KMS-11 (cell line): Measurements from ENCODE around the gene FAXC.

Experiments used
- H2AFZ ChIP-seq: fragments of 200-600 bp; sonication (generic); 2 replicates; pipeline ENCODE4 v1.6.1; 2016; ENCODE audit warnings: antibody characterized with exemption, mixed run types, low read depth
- H3K27ac ChIP-seq: fragments of 200-600 bp; sonication (generic); 2 replicates; pipeline ENCODE4 v1.6.1; 2016; ENCODE audit warnings: mild to moderate bottlenecking, mixed run types
- H3K27me3 ChIP-seq: fragments of 200-600 bp; sonication (generic); 2 replicates; pipeline ENCODE4 v1.6.1; 2017; ENCODE audit warnings: mild to moderate bottlenecking, low read depth, mixed run types, moderate library complexity; ENCODE audit not compliant: insufficient read depth
- H3K36me3 ChIP-seq: fragments of 200-600 bp; sonication (generic); 2 replicates; pipeline ENCODE4 v1.6.1; 2017; ENCODE audit warnings: mild to moderate bottlenecking, mixed run types; ENCODE audit not compliant: insufficient read depth
- H3K4me1 ChIP-seq: fragments of 200-600 bp; sonication (generic); 2 replicates; pipeline ENCODE4 v1.6.1; 2016; ENCODE audit warnings: mild to moderate bottlenecking, low read depth, mixed run types; ENCODE audit not compliant: poor library complexity, severe bottlenecking
- H3K4me2 ChIP-seq: fragments of 200-600 bp; sonication (generic); 2 replicates; pipeline ENCODE4 v1.7.0; 2016; ENCODE audit warnings: mild to moderate bottlenecking, mixed run types
- H3K4me3 ChIP-seq: fragments of 200-600 bp; sonication (generic); IDR thresholded peaks from 2 replicates; pipeline ENCODE4 v1.6.1; 2017; ENCODE audit warnings: low read depth, low read length, mixed read lengths; ENCODE audit not compliant: insufficient read depth
- H3K79me2 ChIP-seq: fragments of 200-600 bp; sonication (generic); 2 replicates; pipeline ENCODE4 v1.6.1; 2016; ENCODE audit warnings: low read depth, mixed run types; ENCODE audit not compliant: insufficient read depth
- H3K9ac ChIP-seq: fragments of 200-600 bp; sonication (generic); 2 replicates; pipeline ENCODE4 v1.6.1; 2016; ENCODE audit warnings: mild to moderate bottlenecking, mixed run types
- H4K20me1 ChIP-seq: fragments of 200-600 bp; sonication (generic); 2 replicates; pipeline ENCODE4 v1.6.1; 2016; ENCODE audit warnings: mild to moderate bottlenecking, mixed run types; ENCODE audit not compliant: insufficient read depth
- TF ChIP-seq, protein P1 (sequence below): fragments of 200-600 bp; sonication (generic); conservative IDR thresholded peaks from 2 replicates; pipeline ENCODE4 v1.6.1; 2017; ENCODE audit warnings: low read depth, mild to moderate bottlenecking, antibody characterized with exemption, low read length, moderate library complexity, mixed read lengths

Gene FAXC

DNA sequence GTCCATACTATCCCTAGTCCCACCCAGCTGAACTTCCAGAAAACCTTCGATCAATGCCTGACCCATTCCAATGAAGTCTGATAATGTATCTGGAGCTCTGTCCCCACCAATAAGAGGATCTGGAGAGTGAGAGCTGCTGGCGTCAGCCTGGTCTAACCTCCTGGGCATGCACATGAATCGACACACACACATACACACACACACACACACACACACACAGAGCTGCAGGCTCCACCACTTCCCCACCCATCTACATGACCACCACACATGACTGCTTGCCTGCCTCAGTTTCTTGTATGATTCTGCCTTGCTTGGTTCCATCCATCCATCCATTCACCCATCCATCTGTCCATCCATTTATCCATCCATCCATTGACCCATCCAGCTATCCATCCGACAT, 60.8 kb downstream of the FAXC start:
- Histone ChIP-seq H3K4me2 (no peak overlapping the region), H2AFZ (no peak overlapping the region), H3K27ac (no peak overlapping the region), H3K9ac (no peak overlapping the region), H3K79me2 (no peaks in the 10 kb centered on the region), H3K4me3 (no peak overlapping the region), H3K27me3 (no peaks in the 10 kb centered on the region), H4K20me1 (no peaks in the 10 kb centered on the region), H3K4me1 (no peaks in the 10 kb centered on the region), H3K36me3 (no peaks in the 10 kb centered on the region)
- TF ChIP-seq, protein P1, sequence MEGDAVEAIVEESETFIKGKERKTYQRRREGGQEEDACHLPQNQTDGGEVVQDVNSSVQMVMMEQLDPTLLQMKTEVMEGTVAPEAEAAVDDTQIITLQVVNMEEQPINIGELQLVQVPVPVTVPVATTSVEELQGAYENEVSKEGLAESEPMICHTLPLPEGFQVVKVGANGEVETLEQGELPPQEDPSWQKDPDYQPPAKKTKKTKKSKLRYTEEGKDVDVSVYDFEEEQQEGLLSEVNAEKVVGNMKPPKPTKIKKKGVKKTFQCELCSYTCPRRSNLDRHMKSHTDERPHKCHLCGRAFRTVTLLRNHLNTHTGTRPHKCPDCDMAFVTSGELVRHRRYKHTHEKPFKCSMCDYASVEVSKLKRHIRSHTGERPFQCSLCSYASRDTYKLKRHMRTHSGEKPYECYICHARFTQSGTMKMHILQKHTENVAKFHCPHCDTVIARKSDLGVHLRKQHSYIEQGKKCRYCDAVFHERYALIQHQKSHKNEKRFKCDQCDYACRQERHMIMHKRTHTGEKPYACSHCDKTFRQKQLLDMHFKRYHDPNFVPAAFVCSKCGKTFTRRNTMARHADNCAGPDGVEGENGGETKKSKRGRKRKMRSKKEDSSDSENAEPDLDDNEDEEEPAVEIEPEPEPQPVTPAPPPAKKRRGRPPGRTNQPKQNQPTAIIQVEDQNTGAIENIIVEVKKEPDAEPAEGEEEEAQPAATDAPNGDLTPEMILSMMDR = no peak

DNA sequence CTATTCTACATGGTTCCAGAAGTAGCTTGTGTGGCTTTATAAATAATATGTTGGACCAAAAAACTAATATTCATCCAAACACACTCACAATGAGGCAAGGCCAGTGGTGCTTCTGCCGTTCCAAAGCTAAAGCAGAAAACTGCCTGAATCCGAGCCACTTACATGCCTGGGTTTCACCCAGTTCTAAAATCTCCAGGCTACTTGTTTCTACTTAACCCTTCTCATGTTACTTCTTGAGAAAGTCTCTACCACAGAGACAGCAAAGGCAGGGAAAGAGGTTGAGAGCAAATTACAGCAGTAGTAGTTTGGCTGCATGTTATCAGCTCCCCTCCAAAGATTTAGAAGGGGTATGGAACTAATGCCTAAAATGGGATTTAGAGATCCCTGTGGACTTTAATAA, 62.0 kb downstream of the FAXC start:
- Histone ChIP-seq H3K9ac (no peak overlapping the region), H3K27ac (no peak overlapping the region), H4K20me1 (no peaks in the 10 kb centered on the region), H3K4me1 (no peaks in the 10 kb centered on the region), H3K27me3 (no peaks in the 10 kb centered on the region), H3K4me2 (no peak overlapping the region), H3K79me2 (no peaks in the 10 kb centered on the region), H3K36me3 (no peaks in the 10 kb centered on the region), H3K4me3 (no peak overlapping the region), H2AFZ (no peak overlapping the region)
- TF ChIP-seq, protein P1 = no peak

DNA sequence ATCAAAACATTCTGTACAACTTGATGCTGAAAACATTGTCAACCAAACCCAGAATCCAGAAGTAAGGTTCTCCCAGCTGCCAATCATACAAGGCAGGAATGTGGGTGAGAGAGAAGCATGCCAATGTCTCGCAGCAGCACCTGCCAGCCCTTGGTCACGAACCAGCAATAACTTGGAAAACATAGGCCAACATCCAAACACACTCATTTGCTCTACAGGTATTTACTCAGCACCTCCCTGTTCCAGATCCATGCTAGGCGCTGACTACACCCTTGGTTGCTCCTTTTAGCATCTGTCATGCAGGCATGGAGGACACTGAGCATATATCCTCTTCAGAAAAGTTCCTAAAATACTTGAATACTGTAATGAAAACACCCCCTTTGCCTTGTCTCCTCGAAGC, 63.6 kb downstream of the FAXC start:
- TF ChIP-seq, protein P1 = no peak
- no peaks in the 10 kb centered on the region for H3K4me1 ChIP-seq
- no peak overlapping the region for H3K4me3 ChIP-seq
- H2AFZ ChIP-seq = no peak overlapping the region
- H4K20me1 ChIP-seq = no peaks in the 10 kb centered on the region
- H3K79me2 ChIP-seq = no peaks in the 10 kb centered on the region
- no peaks in the 10 kb centered on the region for H3K36me3 ChIP-seq
- no peak overlapping the region for H3K4me2 ChIP-seq
- no peak overlapping the region for H3K9ac ChIP-seq
- H3K27ac ChIP-seq = no peak overlapping the region
- no peaks in the 10 kb centered on the region for H3K27me3 ChIP-seq

DNA sequence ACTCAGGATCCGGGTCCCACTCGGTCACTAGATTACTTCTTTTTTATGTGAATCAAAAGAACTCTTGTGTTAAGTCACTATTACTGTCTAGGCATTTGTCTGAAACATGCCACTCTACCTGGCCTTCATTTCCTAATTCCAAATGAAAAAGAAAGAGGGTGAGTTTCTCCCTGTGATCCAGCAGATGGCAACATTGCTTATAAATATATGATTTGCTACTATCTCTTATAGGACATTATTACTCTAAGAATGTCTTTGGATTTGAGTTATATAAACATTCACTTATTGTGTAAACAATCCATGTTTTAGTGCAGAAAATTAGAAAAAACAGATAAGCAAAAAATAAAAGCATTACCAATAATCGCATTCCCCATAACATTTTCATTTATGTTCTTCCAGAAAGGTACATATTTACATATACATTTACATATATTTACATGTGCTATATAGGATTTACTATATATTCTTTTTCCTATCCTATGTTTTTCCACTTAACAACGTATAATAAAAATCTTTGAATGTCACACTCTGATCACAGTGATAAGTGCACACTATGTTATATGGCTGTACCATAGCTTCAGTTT, 66.9 kb downstream of the FAXC start:
- Histone ChIP-seq H3K4me3 (no peak overlapping the region), H4K20me1 (no peaks in the 10 kb centered on the region), H3K4me1 (no peaks in the 10 kb centered on the region), H3K36me3 (no peaks in the 10 kb centered on the region), H2AFZ (no peak overlapping the region), H3K27me3 (no peaks in the 10 kb centered on the region), H3K4me2 (no peak overlapping the region), H3K79me2 (no peaks in the 10 kb centered on the region), H3K9ac (no peak overlapping the region), H3K27ac (no peak overlapping the region)
- TF ChIP-seq, protein P1 = peak; percentile 64
